Ectodermal cell (in vitro differentiated cells): Measurements from ENCODE around the gene ANTXR1.

Experiments used
- H3K27ac ChIP-seq: 2 replicates; pipeline ENCODE4 v1.7.0; 2013; ENCODE audit warnings: mild to moderate bottlenecking, low read depth, low read length; ENCODE audit not compliant: insufficient read depth, poor library complexity, severe bottlenecking
- H3K27me3 ChIP-seq: 2 replicates; pipeline ENCODE4 v1.7.0; 2013; ENCODE audit warnings: mild to moderate bottlenecking, low read length; ENCODE audit not compliant: insufficient read depth, control insufficient read depth, poor library complexity, severe bottlenecking
- H3K36me3 ChIP-seq: one replicate; pipeline ENCODE4 v1.7.0; 2013; ENCODE audit warnings: low read length; ENCODE audit not compliant: control insufficient read depth, insufficient read depth
- H3K4me1 ChIP-seq: one replicate; pipeline ENCODE4 v1.7.0; 2013; ENCODE audit warnings: low read length; ENCODE audit not compliant: control insufficient read depth, insufficient read depth
- H3K4me3 ChIP-seq: 2 replicates; pipeline ENCODE4 v1.7.0; 2013; ENCODE audit warnings: low read depth, low read length, control low read depth; ENCODE audit not compliant: insufficient read depth
- H3K9me3 ChIP-seq: 2 replicates; pipeline ENCODE4 v1.7.0; 2013; ENCODE audit warnings: mild to moderate bottlenecking, low read length, moderate library complexity; ENCODE audit not compliant: control insufficient read depth
- WGBS, 2 experiments: methylation state at CpG; one replicate each; pipeline ENCODE4 v1.1.7; 2013; ENCODE audit warnings: missing lambda C conversion rate in 2 of 2; 5-methylcytosine and 5-hydroxymethylcytosine counted together

ANTXR1 gene

GRCh38 chr2:69212238-69213028 is 199.5 kb downstream of the ANTXR1 start:
- 90 to 91% methylated on average over 3 to 4 of the region's 4 CpGs for WGBS, 2 experiments

GRCh38 chr2:69213201-69213600 is 200.2 kb downstream of the ANTXR1 start:
- no peaks in the 10 kb centered on the region for H3K4me1 ChIP-seq
- H3K4me3 ChIP-seq: no peak overlapping the region
- no peak overlapping the region for H3K27ac ChIP-seq
- H3K9me3 ChIP-seq: no peaks in the 10 kb centered on the region
- 90 to 97% methylated on average over 4 of the region's 4 CpGs for WGBS, 2 experiments
- H3K27me3 ChIP-seq: no peaks in the 10 kb centered on the region
- no peaks in the 10 kb centered on the region for H3K36me3 ChIP-seq

More at GRCh38 chr2:69212238-69213028, 199.5 kb downstream of the ANTXR1 start:
- Histone ChIP-seq H3K27ac (no peak overlapping the region), H3K27me3 (no peaks in the 10 kb centered on the region), H3K9me3 (no peaks in the 10 kb centered on the region), H3K36me3 (no peaks in the 10 kb centered on the region), H3K4me3 (no peak overlapping the region), H3K4me1 (no peaks in the 10 kb centered on the region)

DNA sequence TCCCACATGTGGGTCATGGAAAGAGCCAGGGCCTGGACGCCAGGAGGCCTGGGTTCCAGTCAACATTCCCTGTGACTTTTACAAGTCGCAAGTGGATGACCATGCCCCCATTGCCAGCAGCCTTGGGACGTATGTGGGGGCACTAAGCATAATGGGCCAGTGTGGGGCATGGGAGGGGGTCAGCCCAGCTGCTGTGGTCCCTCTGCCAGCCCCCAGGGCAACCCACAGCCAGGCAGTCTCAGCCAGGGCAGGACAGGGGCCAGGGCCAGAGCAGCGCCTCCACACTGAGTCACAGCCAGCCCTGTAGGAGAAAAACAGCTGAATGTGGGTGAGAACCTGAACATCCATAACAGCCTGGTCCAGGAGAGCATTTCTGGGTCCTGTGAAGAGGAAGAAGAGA is 200.8 kb downstream of the ANTXR1 start:
- Histone ChIP-seq H3K27ac (no peak overlapping the region), H3K36me3 (no peaks in the 10 kb centered on the region), H3K4me1 (no peaks in the 10 kb centered on the region), H3K9me3 (no peaks in the 10 kb centered on the region), H3K27me3 (no peaks in the 10 kb centered on the region), H3K4me3 (no peak overlapping the region)
- WGBS, 2 experiments: 90 to 94% methylated on average over 4 of the region's 4 CpGs

GRCh38 chr2:69214898-69215297 is 201.9 kb downstream of the ANTXR1 start:
- H3K27ac ChIP-seq: no peak overlapping the region
- H3K4me1 ChIP-seq: no peaks in the 10 kb centered on the region
- H3K27me3 ChIP-seq: no peaks in the 10 kb centered on the region
- 95 to 96% methylated on average over 5 of the region's 5 CpGs for WGBS, 2 experiments
- H3K36me3 ChIP-seq: no peaks in the 10 kb centered on the region
- no peaks in the 10 kb centered on the region for H3K9me3 ChIP-seq
- H3K4me3 ChIP-seq: no peak overlapping the region

- no peak overlapping the region for H3K27ac ChIP-seq
- H3K4me3 ChIP-seq: no peak overlapping the region
- H3K4me1 ChIP-seq: no peaks in the 10 kb centered on the region
- no peaks in the 10 kb centered on the region for H3K27me3 ChIP-seq
- no peaks in the 10 kb centered on the region for H3K36me3 ChIP-seq
- no peaks in the 10 kb centered on the region for H3K9me3 ChIP-seq
- WGBS, 2 experiments: 89 to 90% methylated on average over 4 of the region's 4 CpGs
Measured at GRCh38 chr2:69216535-69217332, 203.8 kb downstream of the ANTXR1 start.

DNA sequence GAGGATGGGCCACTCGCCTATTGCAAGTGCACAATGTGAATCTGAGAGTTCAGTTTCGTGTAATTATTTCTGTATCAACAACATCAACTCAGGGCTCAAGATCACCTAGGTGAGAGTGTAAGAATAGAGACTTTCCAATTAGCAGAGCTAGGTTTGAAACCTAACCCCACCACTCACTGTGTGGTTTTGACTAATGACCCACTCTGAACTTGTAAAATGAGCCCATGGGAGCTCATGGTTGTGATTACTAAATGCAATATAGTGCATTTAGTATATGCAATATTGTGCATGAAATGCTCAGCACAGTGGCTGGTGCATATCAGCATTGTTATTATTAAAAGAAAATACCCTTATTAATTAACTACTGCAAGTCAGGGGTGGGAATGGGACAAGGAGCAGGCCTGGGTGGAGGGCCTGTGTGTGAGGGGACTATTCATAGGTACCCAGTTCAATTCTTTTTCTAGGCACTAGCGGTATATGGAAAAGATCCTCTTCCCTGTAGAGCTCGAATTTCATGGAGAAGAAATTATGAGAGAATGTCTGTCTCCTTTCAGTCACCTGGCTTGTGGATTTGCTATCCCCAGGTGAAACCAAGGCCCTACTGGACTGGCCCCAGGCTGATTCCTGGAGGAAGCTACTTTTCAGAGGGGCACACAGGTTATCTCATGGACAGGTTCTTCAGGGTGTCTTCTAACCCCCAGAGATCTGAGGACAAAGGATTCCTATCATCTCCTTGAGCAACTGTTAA is 204.5 kb downstream of the ANTXR1 start:
- 93 to 97% methylated on average over 4 of the region's 4 CpGs for WGBS, 2 experiments
- no peaks in the 10 kb centered on the region for H3K27me3 ChIP-seq
- H3K4me3 ChIP-seq: no peak overlapping the region
- no peaks in the 10 kb centered on the region for H3K9me3 ChIP-seq
- H3K4me1 ChIP-seq: no peaks in the 10 kb centered on the region
- no peaks in the 10 kb centered on the region for H3K36me3 ChIP-seq
- H3K27ac ChIP-seq: no peak overlapping the region

- Histone ChIP-seq H3K27ac (no peak overlapping the region), H3K36me3 (no peaks in the 10 kb centered on the region), H3K4me3 (no peak overlapping the region), H3K27me3 (no peaks in the 10 kb centered on the region), H3K4me1 (peaks cover 4% of the 10 kb centered on the region), H3K9me3 (no peaks in the 10 kb centered on the region)
Measured at GRCh38 chr2:69221512-69221911, 208.5 kb downstream of the ANTXR1 start.

GRCh38 chr2:69221960-69222751 is 209.2 kb downstream of the ANTXR1 start:
- no peak overlapping the region for H3K27ac ChIP-seq
- no peaks in the 10 kb centered on the region for H3K9me3 ChIP-seq
- WGBS, 2 experiments: 92 to 95% methylated on average over 6 of the region's 6 CpGs
- no peaks in the 10 kb centered on the region for H3K36me3 ChIP-seq
- peaks cover 4% of the 10 kb centered on the region for H3K4me1 ChIP-seq
- no peak overlapping the region for H3K4me3 ChIP-seq
- H3K27me3 ChIP-seq: no peaks in the 10 kb centered on the region

DNA sequence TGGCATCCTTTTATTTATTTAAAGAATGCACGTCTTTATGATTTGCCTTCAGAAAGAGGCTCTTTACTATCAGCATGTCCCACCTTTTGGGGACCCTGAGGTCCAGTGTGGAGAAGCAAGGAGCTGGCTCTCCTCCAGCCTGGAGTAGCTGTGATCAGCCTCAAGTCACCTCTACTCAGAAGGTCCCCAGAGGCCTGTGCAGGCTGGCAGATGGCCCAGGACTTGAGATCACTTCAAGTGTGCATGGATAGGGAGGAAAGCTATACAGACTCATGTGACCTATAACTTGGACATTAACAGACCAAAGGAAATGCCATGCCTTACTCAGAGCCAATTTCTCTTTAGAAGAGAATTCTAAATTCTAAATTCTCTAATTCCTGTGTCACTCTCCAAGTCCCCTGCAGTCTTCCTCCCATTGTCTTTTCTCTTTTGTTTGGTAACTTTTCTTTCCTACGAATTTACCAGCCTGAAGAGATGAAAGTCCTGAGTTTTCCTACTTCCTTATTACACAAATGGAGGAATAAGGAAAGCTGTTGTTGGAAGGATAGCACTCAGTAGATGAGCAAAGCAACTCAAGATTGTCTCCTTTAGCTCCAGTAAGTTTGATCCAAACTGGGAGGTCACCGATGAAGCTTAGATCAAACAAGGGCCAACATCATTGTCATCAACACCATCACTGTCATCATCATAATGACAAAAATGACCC is 210.1 kb downstream of the ANTXR1 start:
- no peaks in the 10 kb centered on the region for H3K9me3 ChIP-seq
- peaks cover 4% of the 10 kb centered on the region for H3K4me1 ChIP-seq
- H3K4me3 ChIP-seq: no peak overlapping the region
- H3K27me3 ChIP-seq: no peaks in the 10 kb centered on the region
- H3K36me3 ChIP-seq: no peaks in the 10 kb centered on the region
- WGBS, 2 experiments: 69 to 94% methylated on average over 2 to 3 of the region's 3 CpGs
- H3K27ac ChIP-seq: no peak overlapping the region
